HG03060 (cell line): ENCODE measurements around the gene SCARF2.

Experiments used
- ATAC-seq: cut with Tn5 transposase; IDR thresholded peaks from one replicate; pipeline ENCODE4 v1.9.1; 2021; ENCODE audit warnings: low read depth, moderate number of reproducible peaks; ENCODE audit not compliant: unreplicated experiment

The SCARF2 gene

DNA sequence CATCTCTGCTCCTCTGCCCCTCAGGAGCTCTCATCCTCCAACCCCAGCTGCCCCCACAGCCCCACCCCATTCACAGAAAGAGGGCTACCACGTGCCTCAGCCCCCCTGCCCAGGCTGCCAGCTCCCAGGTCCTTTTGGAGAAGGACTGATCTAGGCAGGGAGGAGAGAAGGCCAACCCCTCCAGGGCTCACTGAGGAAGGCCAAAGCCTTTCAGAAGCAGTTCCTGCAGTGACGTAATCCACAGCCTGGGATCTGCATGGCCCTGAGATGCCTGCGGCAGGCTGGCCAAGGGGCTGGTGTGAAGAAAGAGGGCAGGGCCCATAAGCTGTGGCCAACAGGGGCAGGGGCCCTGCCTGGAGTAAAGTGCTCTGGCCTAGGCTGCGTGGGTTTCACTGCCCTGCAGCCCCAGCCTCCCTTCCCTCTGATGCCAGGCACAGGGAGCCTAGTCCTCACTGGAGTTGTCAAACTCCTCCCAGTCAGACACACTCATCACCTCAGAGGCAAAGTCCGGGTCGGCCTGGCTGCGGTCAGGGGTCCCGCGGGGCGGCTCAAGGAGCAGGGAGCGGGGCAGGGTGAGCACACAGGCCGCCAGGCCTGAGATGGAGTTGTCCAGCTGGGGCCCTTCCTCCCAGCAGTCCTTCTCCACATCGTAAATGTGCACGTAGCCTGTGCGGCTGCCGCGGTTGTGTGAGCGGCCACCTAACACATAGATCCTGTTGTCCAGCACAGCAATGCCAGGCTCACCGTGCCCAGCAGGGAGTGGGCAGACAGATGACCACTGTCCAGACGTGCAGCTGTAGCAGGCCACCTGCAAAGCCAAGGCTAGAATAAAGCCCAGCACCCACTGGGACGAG lies 4.2 kb upstream of the SCARF2 start:
- ATAC-seq = no peak

- no peak for ATAC-seq
These were observed 3.3 kb upstream of the SCARF2 start for GRCh38 chr22:20440637-20441591.

GRCh38 chr22:20439928-20440575 lies 2.4 kb upstream of the SCARF2 start:
- no peak for ATAC-seq

DNA sequence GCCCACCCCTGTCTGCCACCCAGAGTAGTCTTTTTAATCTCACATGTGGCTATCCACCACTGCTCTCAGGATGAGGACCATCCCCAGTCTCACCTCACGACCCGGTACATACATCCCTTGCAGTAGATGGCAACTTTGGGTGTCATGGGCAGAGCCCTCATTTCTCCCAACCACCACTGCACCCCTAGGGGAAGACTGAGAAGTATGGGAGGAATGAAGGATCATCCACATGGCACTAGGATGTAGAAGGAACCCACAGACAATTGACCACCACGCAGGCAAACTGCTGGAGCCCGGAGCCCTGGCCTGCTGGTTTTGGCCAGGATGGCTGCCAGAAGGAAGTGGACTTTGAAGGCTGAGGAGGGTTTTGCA lies 1.9 kb upstream of the SCARF2 start:
- no peak for ATAC-seq

- ATAC-seq = no peak
These were observed 1.3 kb upstream of the SCARF2 start for GRCh38 chr22:20438678-20439492.

DNA sequence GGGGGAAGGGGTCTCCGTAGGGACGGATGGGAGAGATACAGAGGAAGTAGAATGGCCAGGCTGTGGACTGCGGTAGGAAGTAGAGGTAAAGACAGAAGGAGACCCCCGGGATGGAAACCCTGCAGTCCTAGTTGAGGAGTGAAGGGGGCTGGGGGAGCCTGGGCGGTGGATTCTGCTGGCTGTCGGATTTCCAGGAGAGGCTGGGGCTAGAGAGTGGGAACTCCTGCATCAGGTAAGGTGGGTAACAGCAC lies 727 bp upstream of the SCARF2 start:
- no peak for ATAC-seq

DNA sequence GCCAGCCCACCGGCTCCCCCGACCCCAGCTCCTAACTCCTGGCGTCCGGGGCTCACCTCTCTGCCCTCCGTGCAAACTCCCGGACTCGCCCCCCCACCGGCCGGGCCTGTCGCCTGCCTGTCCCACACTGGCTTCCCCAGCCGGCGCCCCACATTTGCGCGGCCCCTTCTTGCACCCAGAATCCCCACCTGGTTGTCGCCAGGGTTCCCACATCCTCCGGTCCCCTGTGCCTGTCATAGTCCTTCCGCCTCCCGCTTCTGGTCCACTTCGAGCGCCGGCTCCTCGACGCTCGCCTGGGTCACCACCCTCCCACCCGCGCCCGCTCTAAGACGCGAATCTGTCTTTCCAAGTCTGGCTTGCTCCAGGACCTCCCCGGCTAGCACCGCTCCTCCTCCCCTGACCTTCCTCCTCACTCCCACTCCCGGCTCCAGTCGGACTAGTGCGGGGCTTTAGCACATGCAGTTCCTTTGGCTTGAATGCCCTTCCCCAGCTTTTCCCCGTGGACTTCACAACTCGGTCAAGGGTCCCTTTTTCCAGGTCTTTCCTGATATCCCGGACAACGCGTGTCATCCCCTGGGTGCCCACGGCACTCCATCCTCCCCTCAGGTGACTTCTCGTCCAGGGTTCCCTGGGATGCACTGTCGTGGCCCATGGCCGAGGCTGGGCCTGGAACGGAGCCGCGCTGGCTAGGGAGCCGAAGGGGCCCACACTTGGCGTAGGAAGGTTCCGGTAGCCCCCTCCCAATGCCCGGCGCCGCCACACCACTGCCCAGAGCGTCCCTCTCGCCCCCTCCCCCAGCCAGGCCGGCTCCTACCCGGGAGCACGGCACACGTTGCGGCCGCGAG lies 635 bp downstream of the SCARF2 start:
- ATAC-seq = no peak

DNA sequence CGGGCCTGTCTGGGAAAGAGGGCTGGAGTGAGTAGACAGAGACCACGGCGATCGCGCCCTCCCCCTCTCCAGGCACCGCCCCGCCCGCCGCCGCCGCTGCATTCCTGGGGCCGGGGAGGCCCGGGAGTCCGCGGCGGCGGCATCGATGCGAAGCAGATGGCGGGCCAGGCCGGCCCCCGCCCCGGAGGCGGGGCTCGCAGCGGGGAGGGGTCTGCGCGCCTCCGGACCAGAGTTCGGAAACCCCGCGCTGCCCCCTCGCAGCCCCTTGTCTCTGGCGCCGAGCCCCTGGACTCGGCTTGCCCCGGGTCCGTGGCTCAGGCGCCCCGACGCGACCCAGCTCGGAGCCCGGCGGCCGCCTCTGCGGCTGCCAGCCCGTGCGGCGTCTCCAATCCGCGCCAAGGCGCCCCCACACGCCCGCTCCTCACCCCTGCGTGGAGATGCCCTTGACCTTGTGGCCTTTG lies 1.3 kb downstream of the SCARF2 start:
- ATAC-seq = no peak

DNA sequence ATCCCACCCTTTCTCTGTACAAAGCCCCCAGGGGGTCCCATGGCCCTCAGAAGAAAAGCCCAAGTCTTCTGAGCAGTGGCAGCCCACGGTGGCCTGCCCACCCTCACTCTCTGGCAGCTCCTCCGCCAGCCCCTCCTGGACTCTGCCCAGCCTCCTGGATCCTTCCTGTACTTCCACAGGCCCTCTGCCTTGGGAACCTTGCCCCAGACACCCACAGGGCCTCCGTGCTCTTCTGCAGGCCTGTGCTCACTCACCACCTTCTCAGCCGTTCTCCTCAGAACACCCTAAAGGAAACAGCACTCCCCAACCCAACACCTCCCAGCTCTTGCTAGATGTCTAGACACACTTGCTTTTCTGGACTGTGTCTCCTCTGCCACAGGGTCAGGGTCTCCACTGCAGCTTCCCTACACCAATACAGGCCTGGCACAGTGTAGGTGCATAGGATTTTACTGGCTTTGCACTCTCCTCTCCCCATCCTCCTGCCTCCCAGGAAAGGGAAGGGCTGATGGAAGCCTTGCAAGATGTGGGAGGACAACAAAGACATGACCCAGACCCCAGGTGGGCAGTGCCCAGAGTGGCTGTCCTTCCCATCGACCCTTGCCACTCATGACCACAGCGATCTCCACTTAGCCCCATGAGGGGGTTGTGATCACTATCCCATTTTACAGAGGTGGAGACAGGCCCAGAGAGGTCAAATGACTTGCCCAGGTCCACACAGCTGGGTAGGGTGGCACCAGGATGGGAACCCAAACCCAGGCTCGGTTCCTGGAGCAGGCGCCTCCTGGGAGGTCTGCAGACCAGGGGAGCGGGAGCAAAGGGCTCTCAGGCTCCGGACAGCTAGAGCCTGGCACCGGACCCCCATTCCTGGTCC lies 2.0 kb downstream of the SCARF2 start:
- no peak for ATAC-seq

DNA sequence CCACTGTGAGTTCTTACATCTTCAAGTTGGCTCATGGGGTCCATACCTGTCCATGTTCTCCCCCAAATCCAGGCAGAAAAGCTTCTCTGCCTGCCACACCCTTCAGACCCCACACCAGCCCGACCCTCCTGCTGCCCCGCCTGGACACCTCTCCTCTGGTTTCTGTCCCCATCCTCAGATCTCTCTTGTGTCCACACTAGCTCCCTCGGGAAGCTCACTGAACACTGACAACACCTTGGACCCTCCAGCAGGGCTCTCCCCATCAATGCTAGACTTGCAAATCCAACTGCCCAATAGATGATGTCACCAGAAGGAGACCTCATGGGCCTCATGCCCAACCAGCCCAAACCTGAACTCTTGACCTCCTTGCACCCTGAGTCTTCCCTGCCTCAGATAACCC lies 2.9 kb downstream of the SCARF2 start:
- ATAC-seq = no peak

GRCh38 chr22:20434264-20434751 lies 3.3 kb downstream of the SCARF2 start:
- no peak for ATAC-seq

DNA sequence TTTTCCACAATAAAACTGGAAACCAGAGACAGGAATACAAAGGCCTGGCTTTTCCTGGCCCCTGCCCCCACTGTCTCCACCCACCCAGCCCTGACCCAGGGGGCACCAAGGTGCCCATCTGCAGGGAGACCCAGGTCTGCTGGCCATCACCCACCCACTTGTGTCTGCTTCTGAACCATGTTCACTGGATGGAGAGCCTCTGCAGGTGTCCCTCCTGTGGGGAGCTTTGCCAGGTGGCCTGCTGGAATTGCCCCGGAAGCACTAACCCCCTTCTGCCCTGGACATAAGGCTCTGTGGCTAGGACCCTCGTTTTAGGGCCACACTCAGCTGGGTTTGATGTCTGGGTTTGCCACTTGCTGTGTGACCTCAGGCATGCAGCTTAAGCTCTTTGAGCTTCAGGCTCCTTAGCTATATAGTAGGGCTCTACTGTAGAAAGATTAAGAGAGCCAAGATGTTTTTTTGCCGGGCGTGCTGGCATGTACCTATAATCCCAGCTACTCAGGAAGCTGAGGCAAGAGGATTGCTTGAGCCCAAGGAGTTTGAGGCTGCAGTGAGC lies 3.9 kb downstream of the SCARF2 start:
- ATAC-seq = no peak

GRCh38 chr22:20433191-20433590 lies 4.4 kb downstream of the SCARF2 start:
- ATAC-seq = no peak

GRCh38 chr22:20432244-20432686 lies 5.4 kb downstream of the SCARF2 start:
- ATAC-seq = no peak

DNA sequence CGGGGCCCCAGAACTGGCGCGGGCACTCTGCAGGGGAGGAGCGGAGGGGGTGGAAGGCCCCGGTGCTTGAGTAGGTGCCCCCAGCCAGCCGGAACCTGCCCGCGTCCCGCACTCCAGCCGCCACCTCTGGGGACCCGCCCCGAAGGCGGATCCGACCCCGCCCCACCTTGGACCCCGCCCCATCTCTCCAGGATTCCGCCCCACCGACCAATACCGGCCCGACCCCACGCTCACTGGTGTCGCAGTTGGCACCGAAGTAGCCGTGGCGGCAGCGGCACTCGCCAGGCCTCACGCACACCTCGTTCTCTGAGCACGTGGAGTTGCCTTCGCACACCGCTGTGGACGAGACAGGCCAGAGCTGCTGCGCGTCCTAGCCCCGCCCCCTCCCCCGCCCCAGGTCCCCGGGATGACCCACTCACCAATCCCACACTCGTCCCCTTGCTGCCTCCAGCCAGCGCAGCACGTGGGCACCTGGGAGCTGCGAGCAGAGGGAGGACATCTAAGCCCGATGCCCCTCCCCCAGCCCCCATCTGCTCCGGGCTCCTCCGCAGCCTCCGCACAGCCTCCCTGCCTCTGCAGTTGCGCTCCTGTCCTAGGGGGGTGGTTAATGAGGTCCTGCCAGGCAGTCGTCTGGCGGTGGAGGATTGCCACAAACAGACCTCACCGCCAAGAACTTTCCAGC lies 6.0 kb downstream of the SCARF2 start:
- ATAC-seq = no peak

DNA sequence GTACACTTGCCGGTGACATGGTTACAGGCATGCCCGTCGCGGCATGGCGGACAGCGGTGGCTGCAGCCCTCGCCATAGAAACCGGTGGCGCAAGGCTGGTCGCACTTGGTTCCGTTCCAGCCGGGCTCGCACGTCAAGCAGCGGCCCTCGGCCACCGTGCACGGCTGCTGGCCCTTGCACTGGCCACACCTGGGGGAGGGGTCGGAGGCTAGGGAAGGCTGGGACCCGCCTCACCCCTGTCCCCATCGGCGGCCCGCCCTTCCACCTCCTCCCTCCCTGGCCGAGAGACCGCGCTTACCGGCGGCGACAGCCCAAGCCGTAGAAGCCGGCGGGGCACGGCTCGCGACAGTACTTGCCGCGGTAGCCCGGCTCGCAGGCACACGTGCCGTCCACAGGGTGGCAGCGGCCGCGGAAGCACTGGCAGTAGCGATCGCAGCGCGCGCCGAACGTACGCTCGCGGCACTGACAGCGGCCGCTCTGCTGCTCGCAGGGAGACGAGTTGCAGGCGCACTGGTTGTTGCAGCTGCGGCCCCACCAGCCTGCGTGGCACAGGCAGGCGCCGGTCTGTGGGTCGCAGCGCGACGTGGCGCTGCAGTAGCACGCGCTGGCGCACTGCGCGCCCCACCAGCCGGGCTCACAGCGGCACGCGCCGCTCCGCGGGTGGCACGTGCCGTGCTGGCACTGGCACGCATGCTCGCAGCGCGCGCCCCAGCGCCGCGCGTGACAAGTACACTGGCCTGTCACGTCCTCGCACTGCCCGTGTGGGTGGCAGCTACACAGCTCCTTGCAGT lies 6.7 kb downstream of the SCARF2 start:
- no peak for ATAC-seq
